ENCODE data around the gene C17orf67.

DNA sequence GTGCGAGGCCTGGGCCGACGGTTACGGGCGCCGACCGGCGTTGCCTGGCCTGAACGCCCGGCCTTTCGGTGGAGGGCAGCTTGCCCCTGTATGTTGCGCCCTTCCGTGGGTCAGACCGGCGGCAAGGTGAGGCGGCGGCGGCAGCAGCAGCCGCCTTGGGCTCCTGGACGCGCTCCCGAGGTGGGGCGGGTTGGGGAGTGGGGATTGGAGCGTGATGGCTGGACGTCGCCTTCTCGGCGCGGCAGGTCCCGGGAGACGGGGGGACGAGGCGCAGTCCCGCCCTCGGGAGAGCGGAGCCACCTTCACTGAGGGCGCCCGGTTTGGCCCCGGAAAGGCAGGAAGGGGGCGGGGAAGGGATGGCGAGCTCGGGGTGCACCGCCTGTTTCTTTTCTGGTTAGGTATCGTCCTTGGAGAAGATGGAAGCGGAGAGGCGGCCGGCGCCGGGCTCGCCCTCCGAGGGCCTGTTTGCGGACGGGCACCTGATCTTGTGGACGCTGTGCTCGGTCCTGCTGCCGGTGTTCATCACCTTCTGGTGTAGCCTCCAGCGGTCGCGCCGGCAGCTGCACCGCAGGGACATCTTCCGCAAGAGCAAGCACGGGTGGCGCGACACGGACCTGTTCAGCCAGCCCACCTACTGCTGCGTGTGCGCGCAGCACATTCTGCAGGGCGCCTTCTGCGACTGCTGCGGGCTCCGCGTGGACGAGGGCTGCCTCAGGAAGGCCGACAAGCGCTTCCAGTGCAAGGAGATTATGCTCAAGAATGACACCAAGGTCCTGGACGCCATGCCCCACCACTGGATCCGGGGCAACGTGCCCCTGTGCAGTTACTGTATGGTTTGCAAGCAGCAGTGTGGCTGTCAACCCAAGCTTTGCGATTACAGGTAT is 902 bp upstream of the C17orf67 start:
- TF ChIP-seq, protein P1, sequence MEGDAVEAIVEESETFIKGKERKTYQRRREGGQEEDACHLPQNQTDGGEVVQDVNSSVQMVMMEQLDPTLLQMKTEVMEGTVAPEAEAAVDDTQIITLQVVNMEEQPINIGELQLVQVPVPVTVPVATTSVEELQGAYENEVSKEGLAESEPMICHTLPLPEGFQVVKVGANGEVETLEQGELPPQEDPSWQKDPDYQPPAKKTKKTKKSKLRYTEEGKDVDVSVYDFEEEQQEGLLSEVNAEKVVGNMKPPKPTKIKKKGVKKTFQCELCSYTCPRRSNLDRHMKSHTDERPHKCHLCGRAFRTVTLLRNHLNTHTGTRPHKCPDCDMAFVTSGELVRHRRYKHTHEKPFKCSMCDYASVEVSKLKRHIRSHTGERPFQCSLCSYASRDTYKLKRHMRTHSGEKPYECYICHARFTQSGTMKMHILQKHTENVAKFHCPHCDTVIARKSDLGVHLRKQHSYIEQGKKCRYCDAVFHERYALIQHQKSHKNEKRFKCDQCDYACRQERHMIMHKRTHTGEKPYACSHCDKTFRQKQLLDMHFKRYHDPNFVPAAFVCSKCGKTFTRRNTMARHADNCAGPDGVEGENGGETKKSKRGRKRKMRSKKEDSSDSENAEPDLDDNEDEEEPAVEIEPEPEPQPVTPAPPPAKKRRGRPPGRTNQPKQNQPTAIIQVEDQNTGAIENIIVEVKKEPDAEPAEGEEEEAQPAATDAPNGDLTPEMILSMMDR (IDR thresholded peaks at IDR 0.05; ENCODE audit: low read depth, low read length), result no peak
- TF ChIP-seq POLR2A (IDR thresholded peaks at IDR 0.05; ENCODE audit: extremely low read depth, insufficient read length) (no peak), MYC (IDR thresholded peaks at IDR 0.05; ENCODE audit: low read depth, low read length) (no peak)
- TF ChIP-seq, protein P2, sequence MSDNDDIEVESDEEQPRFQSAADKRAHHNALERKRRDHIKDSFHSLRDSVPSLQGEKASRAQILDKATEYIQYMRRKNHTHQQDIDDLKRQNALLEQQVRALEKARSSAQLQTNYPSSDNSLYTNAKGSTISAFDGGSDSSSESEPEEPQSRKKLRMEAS (IDR thresholded peaks at IDR 0.05; ENCODE audit: low read depth, low read length), result 0 out of 2 replicates have a peak, but pooled peaks have one; percentile 5

Data from NB4 (cell line).